HL-60 (cell line): ENCODE data around the gene TPCN2.

Experiments
- DNase-seq, 2 experiments: peaks; one replicate each; pipeline ENCODE4 v3.0.0-alpha.2; 2010 to 2020; ENCODE audit warnings: low read depth in 1 of 2, low spot score in 1 of 2
- H3K27ac ChIP-seq: fragments of 250-450 bp; sonication (Bioruptor Pico); replicated peaks from 2 replicates; pipeline ENCODE4 v1.5.1; 2020; ENCODE audit warnings: mild to moderate bottlenecking, moderate library complexity
- H3K27me3 ChIP-seq: fragments of 250-450 bp; sonication (Bioruptor Pico); 2 replicates; pipeline ENCODE4 v1.5.1; 2021; ENCODE audit warnings: mild to moderate bottlenecking, moderate library complexity; ENCODE audit not compliant: insufficient read depth, poor library complexity, severe bottlenecking
- H3K4me3 ChIP-seq: replicated peaks from 2 replicates; pipeline ENCODE4 v1.5.1; 2011; ENCODE audit warnings: mild to moderate bottlenecking, control low read depth, low read length; ENCODE audit not compliant: insufficient read depth
- GABPA ChIP-seq: IDR thresholded peaks from 2 replicates; pipeline ENCODE4 v1.6.1; 2012; ENCODE audit warnings: low read depth
- POLR2AphosphoS5 ChIP-seq: IDR thresholded peaks from 2 replicates; pipeline ENCODE4 v1.6.1; 2012; ENCODE audit warnings: low read depth
- SPI1 ChIP-seq: IDR thresholded peaks from 2 replicates; pipeline ENCODE4 v1.6.1; 2012; ENCODE audit warnings: low read depth, mild to moderate bottlenecking, borderline replicate concordance
- TF ChIP-seq, protein P1 (sequence below): IDR thresholded peaks from 2 replicates; pipeline ENCODE4 v1.6.1; 2012; ENCODE audit warnings: low read depth; ENCODE audit not compliant: insufficient replicate concordance
- TF ChIP-seq, protein P2 (sequence below): IDR thresholded peaks from one replicate; pipeline ENCODE4 v1.5.1; 2011; ENCODE audit warnings: low read length, control low read depth, inconsistent platforms; ENCODE audit not compliant: insufficient read depth

TPCN2 gene

DNA sequence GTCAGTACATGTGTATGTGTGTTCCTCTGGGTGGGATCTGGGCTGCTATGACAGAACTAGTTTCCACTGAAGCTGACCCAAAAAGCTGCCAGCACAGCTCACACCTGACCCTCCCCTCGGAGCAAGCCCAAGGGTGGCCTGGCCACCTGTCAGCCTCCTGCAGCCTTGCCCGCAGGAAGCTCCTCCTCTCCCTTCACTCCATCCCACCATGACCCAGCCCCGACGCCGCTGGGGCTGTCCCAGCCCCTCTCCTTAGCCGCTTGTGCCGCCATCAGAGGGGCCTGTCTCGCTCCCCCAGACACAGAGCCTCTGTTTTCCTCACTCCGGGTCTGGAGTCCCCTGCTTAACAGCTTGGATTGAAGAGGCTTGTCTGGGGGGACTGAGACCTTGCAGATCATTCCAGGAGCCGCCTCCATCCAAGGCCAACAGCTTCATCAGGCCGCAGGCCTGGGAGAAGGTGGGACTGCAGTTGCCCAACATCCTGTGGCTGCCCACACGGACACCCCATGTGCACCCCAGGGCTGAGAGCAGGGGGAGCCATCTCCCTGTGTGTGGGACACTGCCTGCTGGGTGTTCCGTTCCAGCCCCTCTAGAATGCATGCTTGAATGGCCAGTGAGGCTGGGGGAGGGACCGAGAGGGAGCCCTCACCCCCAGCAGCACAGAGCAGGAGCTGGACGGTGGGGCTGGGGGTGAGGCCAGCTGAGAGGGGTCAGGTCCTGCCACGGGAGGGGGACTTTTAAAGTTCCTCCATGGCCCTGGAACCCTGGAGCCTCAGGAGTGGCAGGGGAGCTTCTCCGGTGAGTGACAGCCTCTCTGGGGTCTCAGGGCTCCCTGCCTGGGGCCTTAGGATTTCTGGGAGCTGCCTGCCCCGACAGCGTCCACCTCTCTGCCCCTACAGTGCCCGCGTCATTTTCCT is 36.4 kb upstream of the TPCN2 start:
- H3K27me3 ChIP-seq: no peaks in the 10 kb centered on the region
- no peak overlapping the region for H3K27ac ChIP-seq
- peak in 1 of 2 experiments; percentile 39 for DNase-seq
- TF ChIP-seq SPI1: no peak
- TF ChIP-seq, protein P1, sequence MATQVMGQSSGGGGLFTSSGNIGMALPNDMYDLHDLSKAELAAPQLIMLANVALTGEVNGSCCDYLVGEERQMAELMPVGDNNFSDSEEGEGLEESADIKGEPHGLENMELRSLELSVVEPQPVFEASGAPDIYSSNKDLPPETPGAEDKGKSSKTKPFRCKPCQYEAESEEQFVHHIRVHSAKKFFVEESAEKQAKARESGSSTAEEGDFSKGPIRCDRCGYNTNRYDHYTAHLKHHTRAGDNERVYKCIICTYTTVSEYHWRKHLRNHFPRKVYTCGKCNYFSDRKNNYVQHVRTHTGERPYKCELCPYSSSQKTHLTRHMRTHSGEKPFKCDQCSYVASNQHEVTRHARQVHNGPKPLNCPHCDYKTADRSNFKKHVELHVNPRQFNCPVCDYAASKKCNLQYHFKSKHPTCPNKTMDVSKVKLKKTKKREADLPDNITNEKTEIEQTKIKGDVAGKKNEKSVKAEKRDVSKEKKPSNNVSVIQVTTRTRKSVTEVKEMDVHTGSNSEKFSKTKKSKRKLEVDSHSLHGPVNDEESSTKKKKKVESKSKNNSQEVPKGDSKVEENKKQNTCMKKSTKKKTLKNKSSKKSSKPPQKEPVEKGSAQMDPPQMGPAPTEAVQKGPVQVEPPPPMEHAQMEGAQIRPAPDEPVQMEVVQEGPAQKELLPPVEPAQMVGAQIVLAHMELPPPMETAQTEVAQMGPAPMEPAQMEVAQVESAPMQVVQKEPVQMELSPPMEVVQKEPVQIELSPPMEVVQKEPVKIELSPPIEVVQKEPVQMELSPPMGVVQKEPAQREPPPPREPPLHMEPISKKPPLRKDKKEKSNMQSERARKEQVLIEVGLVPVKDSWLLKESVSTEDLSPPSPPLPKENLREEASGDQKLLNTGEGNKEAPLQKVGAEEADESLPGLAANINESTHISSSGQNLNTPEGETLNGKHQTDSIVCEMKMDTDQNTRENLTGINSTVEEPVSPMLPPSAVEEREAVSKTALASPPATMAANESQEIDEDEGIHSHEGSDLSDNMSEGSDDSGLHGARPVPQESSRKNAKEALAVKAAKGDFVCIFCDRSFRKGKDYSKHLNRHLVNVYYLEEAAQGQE: no peak
- TF ChIP-seq, protein P2, sequence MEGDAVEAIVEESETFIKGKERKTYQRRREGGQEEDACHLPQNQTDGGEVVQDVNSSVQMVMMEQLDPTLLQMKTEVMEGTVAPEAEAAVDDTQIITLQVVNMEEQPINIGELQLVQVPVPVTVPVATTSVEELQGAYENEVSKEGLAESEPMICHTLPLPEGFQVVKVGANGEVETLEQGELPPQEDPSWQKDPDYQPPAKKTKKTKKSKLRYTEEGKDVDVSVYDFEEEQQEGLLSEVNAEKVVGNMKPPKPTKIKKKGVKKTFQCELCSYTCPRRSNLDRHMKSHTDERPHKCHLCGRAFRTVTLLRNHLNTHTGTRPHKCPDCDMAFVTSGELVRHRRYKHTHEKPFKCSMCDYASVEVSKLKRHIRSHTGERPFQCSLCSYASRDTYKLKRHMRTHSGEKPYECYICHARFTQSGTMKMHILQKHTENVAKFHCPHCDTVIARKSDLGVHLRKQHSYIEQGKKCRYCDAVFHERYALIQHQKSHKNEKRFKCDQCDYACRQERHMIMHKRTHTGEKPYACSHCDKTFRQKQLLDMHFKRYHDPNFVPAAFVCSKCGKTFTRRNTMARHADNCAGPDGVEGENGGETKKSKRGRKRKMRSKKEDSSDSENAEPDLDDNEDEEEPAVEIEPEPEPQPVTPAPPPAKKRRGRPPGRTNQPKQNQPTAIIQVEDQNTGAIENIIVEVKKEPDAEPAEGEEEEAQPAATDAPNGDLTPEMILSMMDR: no peak
- no peak for TF ChIP-seq POLR2AphosphoS5
- TF ChIP-seq GABPA: no peak
- no peak overlapping the region for H3K4me3 ChIP-seq

DNA sequence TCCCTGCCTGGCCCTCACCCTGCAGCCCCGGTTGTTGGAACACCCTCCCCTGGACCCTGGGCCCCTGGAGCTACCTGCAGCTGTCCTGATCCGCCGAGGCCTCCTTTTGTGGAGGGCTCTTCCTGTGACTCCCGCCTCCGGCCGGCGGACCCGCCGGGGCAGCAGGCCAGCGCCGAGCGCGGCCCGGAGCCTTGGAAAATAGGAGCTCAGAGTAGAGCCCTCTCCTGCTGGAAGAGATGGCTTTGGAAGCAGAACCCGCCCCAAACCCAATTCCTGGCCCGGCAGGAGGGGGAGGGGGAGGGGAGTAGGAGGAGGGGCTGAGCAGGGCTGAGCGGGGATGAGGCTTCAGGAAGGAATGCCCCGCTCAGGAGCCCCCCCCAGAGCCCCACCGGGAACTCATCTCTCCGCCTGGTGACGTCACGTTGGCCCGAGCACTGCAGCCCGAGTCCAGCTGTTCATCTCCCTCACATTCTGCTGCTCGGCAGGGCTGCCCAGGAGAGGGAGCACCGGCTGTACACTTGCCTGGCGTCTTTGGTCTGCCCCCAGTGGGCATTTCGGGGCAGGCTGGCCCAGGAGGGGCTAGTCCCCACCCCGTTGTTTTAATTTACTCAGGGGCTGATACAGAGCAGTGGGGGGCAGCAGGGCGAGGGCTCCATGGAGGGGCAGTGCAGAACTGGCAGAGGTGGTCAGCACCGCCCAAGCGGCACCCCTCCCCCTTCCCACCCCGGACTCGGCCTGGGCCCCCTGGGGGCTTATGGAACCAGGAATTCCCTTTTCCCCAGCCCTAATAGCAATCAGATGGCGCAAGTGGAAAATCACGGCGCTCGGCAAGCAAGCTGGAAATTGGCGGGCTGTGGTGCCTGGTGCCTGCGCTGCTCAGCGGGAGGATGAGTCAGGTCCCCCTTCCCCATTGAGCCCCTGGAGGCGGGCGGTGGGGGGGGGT is 35.5 kb upstream of the TPCN2 start, which contains the start of gene MRGPRF:
Gene MRGPRF, minus strand, starts transcription at position 238 of the 943 bp plus-strand sequence. CDS start 3,345 bp downstream, outside the sequence.
- Histone ChIP-seq H3K27me3 (no peaks in the 10 kb centered on the region), H3K4me3 (no peak within 1 kb of the TSS), H3K27ac (no peak within 1 kb of the TSS)
- TF ChIP-seq SPI1 (no peak), POLR2AphosphoS5 (no peak), GABPA (no peak)
- TF ChIP-seq, protein P2: no peak
- TF ChIP-seq, protein P1: no peak
- peak in 1 of 2 experiments; percentile 15 for DNase-seq

DNA sequence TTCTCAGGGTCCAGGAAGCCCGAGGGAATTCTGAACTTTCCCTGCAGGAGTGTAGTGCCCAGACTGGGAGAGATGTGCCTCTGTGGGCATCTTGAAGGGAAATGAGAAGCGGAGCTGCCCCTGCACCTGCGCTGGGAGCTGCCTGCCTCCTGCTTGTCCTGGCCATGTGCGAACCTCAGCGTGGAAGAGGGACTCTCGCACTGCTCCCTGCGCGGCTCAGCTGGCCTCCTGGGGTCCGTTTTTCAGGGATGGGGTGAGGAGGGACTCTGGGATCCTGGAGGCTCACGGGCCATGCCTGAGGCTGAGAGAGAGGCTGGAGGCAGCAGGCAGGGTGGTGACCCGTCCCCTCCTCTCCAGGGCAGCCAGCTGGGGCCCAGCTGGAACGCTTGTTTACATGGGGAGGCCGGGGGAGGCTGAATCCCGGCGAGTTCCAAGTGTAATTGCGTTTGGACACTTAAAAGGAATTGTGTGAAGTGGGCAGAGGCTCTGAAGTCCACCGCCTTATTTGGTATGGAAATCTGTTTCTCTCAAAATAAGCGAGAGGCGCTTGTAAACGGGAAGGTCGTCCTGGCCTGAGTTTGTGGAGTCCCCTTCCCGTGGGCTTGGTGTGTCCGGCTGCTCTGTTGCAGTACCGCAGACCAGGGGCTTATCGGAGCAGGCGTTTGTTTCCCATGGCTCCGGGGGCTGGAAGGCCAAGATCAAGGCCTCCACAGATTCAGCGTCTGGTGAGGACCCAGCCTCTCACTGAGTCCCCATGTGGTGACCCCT is 34.5 kb upstream of the TPCN2 start:
- Histone ChIP-seq H3K4me3 (no peak overlapping the region), H3K27me3 (no peaks in the 10 kb centered on the region)
- no peak for DNase-seq

More for the DNA sequence above, 34.5 kb upstream of the TPCN2 start:
- H3K27ac ChIP-seq: no peak overlapping the region
- no peak for TF ChIP-seq POLR2AphosphoS5
- TF ChIP-seq SPI1: no peak
- TF ChIP-seq GABPA: no peak
- TF ChIP-seq, protein P1: no peak
- TF ChIP-seq, protein P2: no peak
